Pancreas (tissue), 10 donors: Measurements from ENCODE around the gene C5AR1. TPM values are rescaled to one million over a fixed set of nuclear protein-coding genes. Genes with fewer than 3 reads are reported as not detected.

Experiments used
- ATAC-seq, 4 donors: fragments of 200-7000 bp; cut with Tn5 transposase; one replicate each; pipeline versions ENCODE4 v1.8.0 to v1.9.1; 2020; ENCODE audit warnings: mild to moderate bottlenecking in 4 of 4, moderate library complexity in 4 of 4
- DNase-seq, 6 donors: peaks; one replicate each; pipeline ENCODE4 v3.0.0-alpha.2; 2020
- FAIRE-seq: peaks from 2 replicates; lab custom pipeline; 2012; peaks lifted over from hg19 to GRCh38; lab: Jason Lieb, UNC
- H3K27ac ChIP-seq, 4 donors: fragments of 200-600 bp; sonication (generic); 1 replicate in 3 of 4; 2 replicates in 1 of 4; pipeline versions ENCODE4 v1.5.0 to v1.8.0; 2020
- H3K27me3 ChIP-seq, 4 donors: fragments of 200-600 bp; one replicate each; pipeline ENCODE4 v1.8.0; 2021
- H3K36me3 ChIP-seq, 3 donors: fragments of 200-600 bp; sonication (generic) in 1 of 3; one replicate each; pipeline versions ENCODE4 v1.5.0 to v1.8.0; 2020 to 2021
- H3K4me1 ChIP-seq, 3 donors: fragments of 200-600 bp; one replicate each; pipeline ENCODE4 v1.8.0; 2021
- H3K4me3 ChIP-seq, 4 donors: fragments of 200-600 bp; sonication (generic) in 2 of 4; one replicate each; pipeline versions ENCODE4 v1.5.0 to v1.8.0; 2020 to 2021
- H3K9me3 ChIP-seq, 4 donors: fragments of 200-600 bp; one replicate each; pipeline ENCODE4 v1.8.0; 2021
- CTCF ChIP-seq, 4 donors: fragments of 200-600 bp; sonication (generic) in 3 of 4; IDR thresholded peaks; one replicate each; pipeline versions ENCODE4 v1.5.0 to v1.8.0; 2021; ENCODE audit warnings: antibody characterized with exemption in 4 of 4
- WGBS, 2 donors: extraction: QIAGEN DNeasy Blood & Tissue Kit; methylation state at CpG; one replicate each; pipeline ENCODE4 v1.1.7; 2013; 5-methylcytosine and 5-hydroxymethylcytosine counted together
- intact Hi-C, 3 donors: fragments of 100-400 bp; cut with DNase I; formaldehyde crosslinking; loops; one replicate each; pipeline versions ENCODE4 v1.11.1 to v1.14.2; 2022
- polyA plus RNA-seq, 2 donors: library from polyadenylated mRNA; stranded (reverse); fragments of 200-250 nt; gene quantifications; one replicate each; pipeline ENCODE4 v1.2.3, GENCODE V29; 2013
- total RNA-seq, 6 donors: library from RNA; stranded (reverse); fragmentation: NEBNext Ultra II Directional in 4 of 6; extraction: Animal tissue kit (Norgen Biotek cat#: 25700) in 4 of 6; gene quantifications; one replicate each; pipeline versions ENCODE4 v1.2.1 to v1.2.4, GENCODE V29; 2021 to 2023
- donor health status: healthy with polysubstance abuse.
- donor health status: DM: no; HTN: no; CAD: no; lungs with moderate emphysema.
- donor health status: DM: no; HTN: no; CAD: no.
- donor health status: control.
- donor health status: control.
- donor health status: Bipolar disorder and iron deficiency.
- donor health status: DM: yes; HTN: yes; CAD: no.
- donor health status: DM: no; HTN: no; CAD: no.
- donor health status: DM: no; HTN: no; CAD: no.
- donor health status: DM: yes; HTN: yes; CAD: no.

The C5AR1 gene
- total and polyA plus RNA-seq, 8 donors, result 1.2 to 10.4 (median 4.2) TPM

GRCh38 chr19:47316513-47316912, 6.9 kb downstream of the C5AR1 start:
- no peaks in the 10 kb centered on the region for H3K27me3 ChIP-seq
- no peaks in the 10 kb centered on the region for H3K4me1 ChIP-seq
- no peak for DNase-seq
- ATAC-seq, result no peak
- H3K36me3 ChIP-seq, result no peaks in the 10 kb centered on the region
- H3K9me3 ChIP-seq, result no peaks in the 10 kb centered on the region
- no peak for FAIRE-seq
- H3K27ac ChIP-seq, result no peak overlapping the region
- intact Hi-C loops, result no loop called here
- H3K4me3 ChIP-seq, result no peak overlapping the region
- WGBS, 2 donors, result 82 to 83% methylated on average over 4 of the region's 4 CpGs
- no peak for TF ChIP-seq CTCF (IDR thresholded peaks at IDR 0.05)

GRCh38 chr19:47319923-47320871, 10.5 kb downstream of the C5AR1 start:
- no peak for TF ChIP-seq CTCF (IDR thresholded peaks at IDR 0.05)
- intact Hi-C loops, result no loop called here
- WGBS, 2 donors, result 86 to 91% methylated on average over 46 of the region's 46 CpGs
- FAIRE-seq (no peak), ATAC-seq (no peak), DNase-seq (no peak)
- H3K36me3 ChIP-seq, result no peaks in the 10 kb centered on the region
- H3K4me3 ChIP-seq, result no peak overlapping the region
- H3K4me1 ChIP-seq, result no peaks in the 10 kb centered on the region
- no peak overlapping the region for H3K27ac ChIP-seq
- no peaks in the 10 kb centered on the region for H3K9me3 ChIP-seq
- no peaks in the 10 kb centered on the region for H3K27me3 ChIP-seq

DNA sequence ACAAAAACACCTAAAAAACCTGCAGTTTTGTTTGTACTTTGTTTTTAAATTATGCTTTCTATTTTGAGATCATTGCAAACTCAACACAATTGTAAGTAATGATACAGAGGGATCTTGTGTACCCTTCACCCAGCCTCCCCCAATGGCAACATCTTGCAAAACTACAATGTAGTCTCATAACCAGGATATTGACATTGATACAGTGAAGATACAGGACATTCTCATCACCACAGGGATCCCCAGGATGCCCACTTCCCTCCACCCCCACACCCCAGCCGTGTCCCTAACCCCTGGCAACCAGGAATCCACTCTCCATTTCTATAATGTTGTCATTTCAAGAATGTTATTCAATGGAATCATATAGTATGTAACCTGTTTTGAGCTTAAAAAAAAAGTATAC, 12.0 kb downstream of the C5AR1 start:
- H3K4me3 ChIP-seq, result no peak overlapping the region
- no peak overlapping the region for H3K27ac ChIP-seq
- intact Hi-C loops, result no loop called here
- H3K9me3 ChIP-seq, result no peaks in the 10 kb centered on the region
- DNase-seq, result no peak
- 80 to 93% methylated on average over 1 of the region's 1 CpG for WGBS, 2 donors
- no peaks in the 10 kb centered on the region for H3K27me3 ChIP-seq
- H3K36me3 ChIP-seq, result no peaks in the 10 kb centered on the region
- no peak for TF ChIP-seq CTCF (IDR thresholded peaks at IDR 0.05)
- ATAC-seq, result no peak
- FAIRE-seq, result no peak
- H3K4me1 ChIP-seq, result no peaks in the 10 kb centered on the region

DNA sequence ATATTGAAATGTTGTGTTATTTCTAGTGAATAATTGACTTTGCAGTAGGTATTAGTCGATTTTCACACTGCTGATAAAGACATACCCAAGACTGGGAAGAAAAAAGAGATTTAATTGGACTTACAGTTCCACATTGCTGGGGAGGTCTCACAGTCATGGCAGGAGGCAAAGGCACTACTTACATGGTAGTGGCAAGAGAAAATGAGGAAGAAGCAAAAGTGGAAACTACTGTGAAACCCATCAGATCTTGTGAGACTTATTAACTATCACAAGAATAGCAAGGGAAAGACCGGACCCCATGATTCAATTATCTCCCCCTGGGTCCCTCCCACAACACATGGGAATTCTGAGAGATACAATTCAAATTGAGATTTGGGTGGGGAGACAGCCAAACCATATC, 12.4 kb downstream of the C5AR1 start:
- 51 to 75% methylated on average over 2 of the region's 2 CpGs for WGBS, 2 donors
- H3K27me3 ChIP-seq, result no peaks in the 10 kb centered on the region
- DNase-seq, result no peak
- no peak for TF ChIP-seq CTCF (IDR thresholded peaks at IDR 0.05)
- peak in 1 of 4 donors; percentile 30 for ATAC-seq
- H3K36me3 ChIP-seq, result no peaks in the 10 kb centered on the region
- intact Hi-C loops, result no loop called here
- no peaks in the 10 kb centered on the region for H3K4me1 ChIP-seq
- no peaks in the 10 kb centered on the region for H3K9me3 ChIP-seq
- H3K27ac ChIP-seq, result no peak overlapping the region
- H3K4me3 ChIP-seq, result no peak overlapping the region
- no peak for FAIRE-seq

DNA sequence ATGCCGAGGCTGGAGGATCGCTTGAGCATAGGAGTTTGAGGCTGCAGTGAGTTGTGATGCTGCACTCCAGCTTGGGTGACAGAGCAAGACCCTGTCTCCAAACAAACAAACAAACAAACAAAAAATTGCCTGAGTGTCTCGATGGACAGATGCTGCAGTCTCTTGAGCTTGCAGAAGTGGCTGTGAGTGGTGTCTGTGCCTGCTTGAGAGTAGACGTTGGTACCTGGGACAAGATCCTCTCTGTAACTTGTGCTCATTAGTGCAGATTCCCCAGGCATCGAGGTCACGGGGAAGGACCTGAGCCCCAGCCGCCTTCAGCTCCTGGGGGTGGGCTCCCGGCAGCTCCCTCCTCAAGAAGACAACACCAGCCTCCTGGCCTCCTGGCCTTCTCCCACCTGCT, 13.7 kb downstream of the C5AR1 start:
- Histone ChIP-seq H3K4me1 (no peaks in the 10 kb centered on the region), H3K9me3 (no peaks in the 10 kb centered on the region), H3K36me3 (no peaks in the 10 kb centered on the region), H3K4me3 (no peak overlapping the region), H3K27me3 (no peaks in the 10 kb centered on the region), H3K27ac (peak overlapping the region in 1 of 4 donors; percentile 57)
- no peak for TF ChIP-seq CTCF (IDR thresholded peaks at IDR 0.05)
- intact Hi-C loops, result no loop called here
- no peak for DNase-seq
- ATAC-seq, result peak in 1 of 4 donors; percentile 6
- no peak for FAIRE-seq
- 47 to 60% methylated on average over 8 of the region's 8 CpGs for WGBS, 2 donors
